Posterior vena cava (tissue), 2 donors: Measurements from ENCODE around the gene SPRR2G. TPM values are rescaled to one million over a fixed set of nuclear protein-coding genes. Genes with fewer than 3 reads are reported as not detected.
"Not testable (repeated sequence)": the region's sequence is repeated elsewhere in the genome, so short reads cannot be mapped to it uniquely, and the experiment has no call there.

Experiments used
- DNase-seq: peaks from one replicate; pipeline ENCODE4 v3.0.0-alpha.2; 2020; ENCODE audit warnings: low spot score
- intact Hi-C, 2 donors: fragments of 100-400 bp; cut with DNase I; formaldehyde crosslinking; loops; one replicate each; pipeline versions ENCODE4 v1.14.1 to v1.14.2; 2022 to 2023
- total RNA-seq, 2 donors: library from RNA; stranded (reverse); fragmentation: NEBNext Ultra II Directional; extraction: Animal tissue kit (Norgen Biotek cat#: 25700); gene quantifications; one replicate each; pipeline ENCODE4 v1.2.1, GENCODE V29; 2021
- donor health status: DM: yes; HTN: yes; CAD: no.
- donor health status: DM: yes; HTN: yes; CAD: no.

SPRR2G gene
- total RNA-seq, 2 donors from 2014 or later, result not detected

GRCh38 chr1:153120945-153121344 is 29.7 kb downstream of the SPRR2G start:
- DNase-seq, result no peak
- intact Hi-C loops, result no loop called here

- DNase-seq, result no peak
These were observed 31.2 kb downstream of the SPRR2G start for GRCh38 chr1:153119491-153119971.

GRCh38 chr1:153115264-153115663 is 35.4 kb downstream of the SPRR2G start:
- intact Hi-C loops, DNase-seq: not testable (repeated sequence)

More at GRCh38 chr1:153119491-153119971, 31.2 kb downstream of the SPRR2G start:
- intact Hi-C loops, result no loop called here

- DNase-seq, result no peak
- intact Hi-C loops, result no loop called here
These were observed 37.3 kb downstream of the SPRR2G start, which contains the start of gene SPRR2F for GRCh38 chr1:153113416-153113815. Gene SPRR2F, minus strand, starts transcription at chr1:153113516. Its CDS starts 783 bp downstream, at chr1:153112733.

GRCh38 chr1:153112454-153112853 is 38.2 kb downstream of the SPRR2G start:
- DNase-seq, intact Hi-C loops: not testable (repeated sequence)

- intact Hi-C loops, result no loop called here
- no peak for DNase-seq
These were observed 50.4 kb downstream of the SPRR2G start for GRCh38 chr1:153100245-153100644.

Other genes starting within 250 kb of the SPRR2G start
- gene IVL, start 242.3 kb downstream of the SPRR2G start, total RNA-seq, result not detected
- gene SPRR5, start 203.7 kb downstream of the SPRR2G start, total RNA-seq, result not detected
- not detected for gene SPRR4, start 180.2 kb downstream of the SPRR2G start, total RNA-seq
- gene SPRR1A, start 166.8 kb downstream of the SPRR2G start, total RNA-seq, result not detected
- not detected for gene SPRR3, start 149.1 kb downstream of the SPRR2G start, total RNA-seq
- gene SPRR1B, start 119.7 kb downstream of the SPRR2G start, total RNA-seq, result not detected
- gene SPRR2D, start 109.8 kb downstream of the SPRR2G start, total RNA-seq, result not detected
- not detected for gene SPRR2A, start 93.4 kb downstream of the SPRR2G start, total RNA-seq
- gene SPRR2B, start 79.3 kb downstream of the SPRR2G start, total RNA-seq, result not detected
- not detected for gene SPRR2E, start 56.4 kb downstream of the SPRR2G start, total RNA-seq
- gene SPRR2F, start 37.4 kb downstream of the SPRR2G start, total RNA-seq, result 1 to 10 TPM in 1 of 2 donors, not detected in 1; 1.9 TPM
- not detected for gene LELP1, start 52.5 kb upstream of the SPRR2G start, total RNA-seq
- gene PRR9, start 66.7 kb upstream of the SPRR2G start, total RNA-seq, result not detected
- not detected for gene LORICRIN, start 108.8 kb upstream of the SPRR2G start, total RNA-seq
- gene PGLYRP3, start 162.1 kb upstream of the SPRR2G start, total RNA-seq, result not detected
- not detected for gene PGLYRP4, start 198.0 kb upstream of the SPRR2G start, total RNA-seq
- 100 to 1,000 TPM; 158 to 525 TPM for gene S100A9, start 207.0 kb upstream of the SPRR2G start, total RNA-seq
- gene S100A12, start 224.7 kb upstream of the SPRR2G start, total RNA-seq, result 10 to 100 TPM; 12.6 to 34.4 TPM
- 100 to 1,000 TPM; 123 to 360 TPM for gene S100A8, start 240.2 kb upstream of the SPRR2G start, total RNA-seq